ENCODE data around the gene GFOD2. TPM values are rescaled to one million over a fixed set of nuclear protein-coding genes. Genes with fewer than 3 reads are reported as not detected.
A peak's percentile ranks its signal among the peaks of the same experiment; 100 is the strongest.

The GFOD2 gene
- total RNA-seq, 6 experiments from 2014 or later: 19.7 to 39.7 (median 24.6) TPM

DNA sequence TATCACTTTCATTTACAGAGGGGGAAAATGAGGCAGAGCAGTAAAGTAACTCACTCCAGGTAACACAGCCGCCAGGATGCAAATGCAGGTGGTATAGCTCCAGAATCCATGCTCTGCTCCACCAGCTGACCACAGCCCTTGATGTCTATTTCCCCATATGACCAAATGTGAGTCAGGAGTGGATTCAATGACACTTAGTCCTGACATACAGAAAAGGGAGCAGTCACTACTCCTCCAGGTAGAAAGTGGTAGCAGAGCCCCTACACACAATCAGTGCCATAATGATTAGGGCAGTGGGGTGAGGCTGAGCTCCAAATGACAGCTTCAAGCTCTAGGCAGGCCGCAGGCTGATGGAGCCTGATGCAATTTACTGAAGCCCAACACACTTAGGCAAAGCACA is 43.3 kb upstream of the GFOD2 start:
- intact Hi-C loops (cut with DNase I): no loop called here
- ATAC-seq: no peak
- Histone ChIP-seq H3K9me3 (no peaks in the 10 kb centered on the region), H3K4me3 (no peak overlapping the region), H3K27ac (peak overlapping the region in 1 of 3 donors; percentile 3), H3K4me1 (peaks cover 0 to 34% (median 14%) of the 10 kb centered on the region in 4 donors), H3K27me3 (no peaks in the 10 kb centered on the region), H3K36me3 (peaks cover 0 to 6% (median 0%) of the 10 kb centered on the region in 4 donors)
- DNase-seq: no peak
- TF ChIP-seq POLR2A (IDR thresholded peaks at IDR 0.05) (no peak), CTCF (IDR thresholded peaks at IDR 0.05) (no peak)
- WGBS (ENCODE audit: insufficient coverage, low coverage, low lambda C conversion rate, missing lambda C conversion rate): no CpG with 5 or more reads among the region's 2 CpGs

GRCh38 chr16:67761924-67762323 is 42.8 kb upstream of the GFOD2 start:
- intact Hi-C loops (cut with DNase I): no loop called here
- Histone ChIP-seq H3K27me3 (no peaks in the 10 kb centered on the region), H3K36me3 (peaks cover 0 to 6% (median 0%) of the 10 kb centered on the region in 4 donors), H3K4me1 (peaks cover 0 to 34% (median 14%) of the 10 kb centered on the region in 4 donors), H3K4me3 (no peak overlapping the region), H3K27ac (peak overlapping the region in 1 of 3 donors; percentile 57), H3K9me3 (no peaks in the 10 kb centered on the region)
- DNase-seq: no peak
- no CpG with 5 or more reads among the region's 1 CpG for WGBS (ENCODE audit: insufficient coverage, low coverage, low lambda C conversion rate, missing lambda C conversion rate)
- no peak for ATAC-seq
- TF ChIP-seq CTCF (IDR thresholded peaks at IDR 0.05): no peak
- TF ChIP-seq POLR2A (IDR thresholded peaks at IDR 0.05): no peak

DNA sequence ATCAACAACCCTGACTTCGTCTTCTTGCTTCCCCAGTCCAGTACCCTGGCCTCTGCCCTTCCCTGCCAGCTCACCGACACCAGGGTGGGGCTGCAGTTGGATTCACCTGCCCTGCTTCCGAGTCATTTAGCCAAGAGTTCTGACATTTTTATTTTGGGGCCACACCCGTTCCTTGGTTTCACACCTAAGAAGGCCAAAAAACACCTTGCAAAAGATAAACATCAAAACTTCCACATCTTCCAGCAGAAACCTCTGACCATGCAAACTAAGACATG is 41.8 kb upstream of the GFOD2 start:
- peak in 1 of 4 donors; percentile 8 for ATAC-seq
- no peak for TF ChIP-seq POLR2A (IDR thresholded peaks at IDR 0.05)
- no peak for TF ChIP-seq CTCF (IDR thresholded peaks at IDR 0.05)
- no peak for DNase-seq
- Histone ChIP-seq H3K4me1 (peaks cover 0 to 34% (median 14%) of the 10 kb centered on the region in 4 donors), H3K36me3 (peaks cover 0 to 6% (median 0%) of the 10 kb centered on the region in 4 donors), H3K27ac (peak overlapping the region in 2 of 3 donors; percentile 49 to 57), H3K27me3 (no peaks in the 10 kb centered on the region), H3K4me3 (no peak overlapping the region), H3K9me3 (no peaks in the 10 kb centered on the region)
- intact Hi-C loops (cut with DNase I): no loop called here
- 83% methylated on average over 4 of the region's 4 CpGs for WGBS (ENCODE audit: insufficient coverage, low coverage, low lambda C conversion rate, missing lambda C conversion rate)

DNA sequence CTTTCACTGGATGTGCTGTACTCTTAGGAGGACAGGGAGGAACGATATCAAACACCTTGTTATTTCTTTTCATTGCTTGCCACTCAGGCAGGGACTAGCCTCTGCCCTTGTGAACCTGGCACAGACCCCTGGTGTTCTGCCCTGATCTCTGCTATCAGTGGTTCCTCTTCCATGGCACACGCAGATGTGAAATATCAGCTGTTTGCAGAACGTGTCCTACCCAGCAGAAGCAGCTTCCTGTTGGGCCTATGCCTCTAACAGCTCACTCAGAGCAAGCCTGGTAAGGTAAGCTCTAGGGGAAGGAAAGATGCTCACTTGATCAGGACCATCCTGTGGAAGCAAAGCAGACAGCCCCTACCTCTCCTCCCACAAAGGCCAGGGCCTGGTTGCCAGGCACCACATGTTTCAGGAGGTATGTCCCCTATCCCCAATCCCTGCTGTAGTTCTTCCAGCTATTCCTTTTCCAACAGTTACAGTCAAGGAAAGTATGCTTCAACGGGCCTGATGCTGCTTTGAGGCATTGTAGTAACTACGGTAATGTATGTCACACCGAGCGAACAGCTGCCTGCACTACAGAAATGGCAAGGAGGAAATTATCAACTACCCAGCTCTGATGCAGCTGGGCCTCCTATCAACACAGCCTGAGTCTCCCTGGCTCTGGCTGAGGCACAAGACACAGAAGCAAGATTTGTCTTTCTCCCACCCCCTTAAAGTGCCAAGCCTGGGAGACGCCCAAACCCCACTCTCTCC is 41.3 kb upstream of the GFOD2 start:
- intact Hi-C loops (cut with DNase I): no loop called here
- Histone ChIP-seq H3K36me3 (peaks cover 0 to 6% (median 0%) of the 10 kb centered on the region in 4 donors), H3K4me3 (no peak overlapping the region), H3K27ac (peak overlapping the region in 2 of 3 donors; percentile 49 to 57), H3K27me3 (no peaks in the 10 kb centered on the region), H3K9me3 (no peaks in the 10 kb centered on the region), H3K4me1 (peaks cover 0 to 34% (median 14%) of the 10 kb centered on the region in 4 donors)
- DNase-seq (peak; percentile 61 to 91 (median 78)), ATAC-seq (peak; percentile 88 to 91 (median 89))
- WGBS (ENCODE audit: insufficient coverage, low coverage, low lambda C conversion rate, missing lambda C conversion rate): 54% methylated on average over 4 of the region's 8 CpGs
- TF ChIP-seq CTCF (IDR thresholded peaks at IDR 0.05) (no peak), POLR2A (IDR thresholded peaks at IDR 0.05) (no peak)
